Activated T-cell treated with anti-CD3 and anti-CD28 coated beads for 24 hours (primary cell): ENCODE data around the gene CTAG2.
"Not testable (repeated sequence)": the region's sequence is repeated elsewhere in the genome, so short reads cannot be mapped to it uniquely, and the experiment has no call there.

Source experiments
- DNase-seq: peaks from one replicate; pipeline ENCODE4 v3.0.0-alpha.2; 2020; ENCODE audit warnings: low read depth

The CTAG2 gene

GRCh38 chrX:154653413-154653812 lies at the start of gene CTAG2:
Gene CTAG2 (minus strand): TSS chrX:154653579. CDS start chrX:154653515, 64 bp downstream.
- DNase-seq: not testable (repeated sequence)

- DNase-seq: no peak
These were observed 45.4 kb upstream of the CTAG2 start for GRCh38 chrX:154698630-154699248.

GRCh38 chrX:154696676-154697045 lies 43.3 kb upstream of the CTAG2 start:
- DNase-seq: no peak

- no peak for DNase-seq
These were observed 42.7 kb upstream of the CTAG2 start for GRCh38 chrX:154695911-154696675.

- DNase-seq: no peak
These were observed 40.0 kb upstream of the CTAG2 start for GRCh38 chrX:154693394-154693793.

- DNase-seq: not testable (repeated sequence)
These were observed 37.1 kb upstream of the CTAG2 start for GRCh38 chrX:154690438-154690837.

- not testable (repeated sequence) for DNase-seq
These were observed 18.7 kb upstream of the CTAG2 start for GRCh38 chrX:154672084-154672483.

GRCh38 chrX:154670848-154671247 lies 17.5 kb upstream of the CTAG2 start:
- not testable (repeated sequence) for DNase-seq

- no peak for DNase-seq
These were observed 8.5 kb upstream of the CTAG2 start for GRCh38 chrX:154661899-154662298.

- no peak for DNase-seq
These were observed 7.8 kb upstream of the CTAG2 start for GRCh38 chrX:154661170-154661569.

- DNase-seq: no peak
These were observed 7.2 kb upstream of the CTAG2 start for GRCh38 chrX:154660541-154660940.

GRCh38 chrX:154658957-154659356 lies 5.6 kb upstream of the CTAG2 start:
- DNase-seq: no peak

GRCh38 chrX:154658187-154658586 lies 4.8 kb upstream of the CTAG2 start:
- DNase-seq: no peak

- DNase-seq: no peak
These were observed 3.9 kb upstream of the CTAG2 start for GRCh38 chrX:154657226-154657805.

GRCh38 chrX:154655786-154656185 lies 2.4 kb upstream of the CTAG2 start:
- no peak for DNase-seq

GRCh38 chrX:154655346-154655745 lies 2.0 kb upstream of the CTAG2 start:
- DNase-seq: no peak

GRCh38 chrX:154654925-154655324 lies 1.5 kb upstream of the CTAG2 start:
- DNase-seq: no peak

GRCh38 chrX:154654372-154654771 lies 993 bp upstream of the CTAG2 start:
- no peak for DNase-seq

- no peak for DNase-seq
These were observed 354 bp downstream of the CTAG2 start for GRCh38 chrX:154653048-154653401.

- no peak for DNase-seq
These were observed 900 bp downstream of the CTAG2 start for GRCh38 chrX:154652311-154653047.

- no peak for DNase-seq
These were observed 3.2 kb downstream of the CTAG2 start for GRCh38 chrX:154650221-154650510.

GRCh38 chrX:154649503-154650220 lies 3.7 kb downstream of the CTAG2 start:
- no peak for DNase-seq
